RCC 7860 (cell line): Measurements from ENCODE around the gene UBXN1.
A peak's percentile ranks its signal among the peaks of the same experiment; 100 is the strongest.
"Not testable (repeated sequence)": the region's sequence is repeated elsewhere in the genome, so short reads cannot be mapped to it uniquely, and the experiment has no call there.

Source experiments
- DNase-seq: peaks from one replicate; pipeline ENCODE4 v3.0.0-alpha.2; 2015; ENCODE audit warnings: low spot score
- FAIRE-seq: peaks from 2 replicates; lab custom pipeline; 2012; peaks lifted over from hg19 to GRCh38; lab: Jason Lieb, UNC

UBXN1 gene

DNA sequence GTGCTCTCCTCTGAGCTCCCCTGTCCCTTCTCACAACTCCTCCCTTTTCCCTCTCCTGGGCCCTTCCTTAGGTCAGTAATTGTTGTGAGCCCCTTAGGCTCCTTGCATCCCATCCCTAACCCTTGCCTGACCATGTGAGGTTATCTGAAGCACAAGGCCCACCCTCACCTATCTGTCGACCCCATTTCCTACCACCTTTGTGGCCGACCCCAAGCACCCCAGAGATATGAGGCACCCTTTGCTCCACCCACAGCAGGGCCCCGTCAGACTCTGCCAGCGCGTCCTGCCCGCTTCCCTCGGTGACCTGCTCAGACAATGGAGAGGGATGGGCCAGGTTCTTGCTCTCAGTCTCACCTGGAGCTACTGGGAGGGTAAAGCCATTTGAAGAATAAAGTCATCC lies 29.9 kb upstream of the UBXN1 start:
- DNase-seq = no peak
- no peak for FAIRE-seq

DNA sequence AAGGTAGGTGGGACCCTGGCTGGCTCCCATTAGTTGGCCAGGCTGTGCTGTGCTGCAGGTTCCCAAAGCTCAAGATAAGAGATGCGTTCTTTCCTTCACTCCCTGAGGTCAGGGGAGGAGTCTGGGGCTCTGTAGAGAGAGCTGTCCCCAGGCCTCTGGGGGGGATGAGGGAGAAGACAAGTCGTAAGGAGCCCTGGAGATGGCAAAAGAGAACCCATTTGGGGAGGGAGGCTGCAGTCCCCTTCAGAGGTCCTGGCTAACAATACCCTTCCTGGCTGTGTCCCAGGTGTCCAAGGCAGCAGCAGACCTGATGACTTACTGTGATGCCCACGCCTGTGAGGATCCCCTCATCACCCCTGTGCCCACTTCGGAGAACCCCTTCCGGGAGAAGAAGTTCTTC lies 29.5 kb upstream of the UBXN1 start:
- no peak for DNase-seq

DNA sequence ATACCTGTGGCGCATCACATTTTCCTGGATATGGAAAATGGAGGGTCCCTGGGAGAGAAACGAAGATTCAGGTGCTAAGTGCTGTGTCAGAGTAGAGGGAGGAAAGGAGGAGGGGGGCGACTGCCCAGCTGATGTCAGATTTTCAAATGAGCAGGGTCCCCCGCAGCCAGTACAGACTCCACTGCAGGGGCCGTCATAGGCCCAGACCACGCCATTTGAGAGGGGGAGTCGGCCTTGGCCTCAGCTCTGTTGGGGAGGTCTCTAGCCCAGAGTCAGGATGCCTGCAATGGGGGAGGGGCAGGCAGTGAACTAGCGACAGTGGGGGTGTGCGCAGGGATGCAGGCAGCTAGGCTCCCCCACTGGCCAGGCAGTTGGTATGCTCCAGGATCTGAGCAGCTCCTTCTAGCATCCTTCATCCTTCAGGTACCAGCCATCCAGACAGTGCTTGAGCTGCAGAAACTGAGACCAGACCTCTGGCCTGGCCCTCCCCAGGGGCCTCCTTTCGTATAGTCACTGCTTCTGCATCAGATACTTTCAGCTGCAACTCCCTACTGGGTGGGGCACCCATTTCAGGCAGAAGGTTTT lies 28.5 kb upstream of the UBXN1 start, which contains the start of the genes BSCL2 and GNG3:
BSCL2 (minus strand) TSS at position 148 of the 585 bp plus-strand sequence. CDS start 229 bp downstream, outside the sequence.
GNG3 (plus strand) TSS at position 400 of the 585 bp plus-strand sequence. CDS start 620 bp downstream, outside the sequence.
- FAIRE-seq (no peak), DNase-seq (no peak)

More for the DNA sequence above, 29.5 kb upstream of the UBXN1 start:
- FAIRE-seq = no peak

DNA sequence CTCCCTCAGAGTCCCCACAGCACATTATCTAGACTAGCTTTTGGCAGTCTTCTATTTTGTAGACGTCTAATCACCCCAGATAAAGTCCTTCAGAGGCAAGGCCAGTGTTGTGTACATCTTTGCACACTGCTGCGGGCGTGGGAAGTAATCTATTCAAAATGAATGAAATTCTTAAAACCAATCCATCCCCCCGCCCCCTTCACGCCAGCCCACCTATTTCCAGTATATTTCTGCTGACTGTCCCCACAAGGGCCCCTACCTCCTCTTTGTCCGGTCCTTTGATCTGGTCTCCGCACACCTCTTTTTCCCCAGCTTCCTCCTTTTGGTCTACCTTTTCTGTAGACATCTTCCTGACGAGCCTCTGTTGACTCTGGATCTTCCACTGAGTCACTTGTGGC lies 28.0 kb upstream of the UBXN1 start:
- FAIRE-seq = no peak

DNA sequence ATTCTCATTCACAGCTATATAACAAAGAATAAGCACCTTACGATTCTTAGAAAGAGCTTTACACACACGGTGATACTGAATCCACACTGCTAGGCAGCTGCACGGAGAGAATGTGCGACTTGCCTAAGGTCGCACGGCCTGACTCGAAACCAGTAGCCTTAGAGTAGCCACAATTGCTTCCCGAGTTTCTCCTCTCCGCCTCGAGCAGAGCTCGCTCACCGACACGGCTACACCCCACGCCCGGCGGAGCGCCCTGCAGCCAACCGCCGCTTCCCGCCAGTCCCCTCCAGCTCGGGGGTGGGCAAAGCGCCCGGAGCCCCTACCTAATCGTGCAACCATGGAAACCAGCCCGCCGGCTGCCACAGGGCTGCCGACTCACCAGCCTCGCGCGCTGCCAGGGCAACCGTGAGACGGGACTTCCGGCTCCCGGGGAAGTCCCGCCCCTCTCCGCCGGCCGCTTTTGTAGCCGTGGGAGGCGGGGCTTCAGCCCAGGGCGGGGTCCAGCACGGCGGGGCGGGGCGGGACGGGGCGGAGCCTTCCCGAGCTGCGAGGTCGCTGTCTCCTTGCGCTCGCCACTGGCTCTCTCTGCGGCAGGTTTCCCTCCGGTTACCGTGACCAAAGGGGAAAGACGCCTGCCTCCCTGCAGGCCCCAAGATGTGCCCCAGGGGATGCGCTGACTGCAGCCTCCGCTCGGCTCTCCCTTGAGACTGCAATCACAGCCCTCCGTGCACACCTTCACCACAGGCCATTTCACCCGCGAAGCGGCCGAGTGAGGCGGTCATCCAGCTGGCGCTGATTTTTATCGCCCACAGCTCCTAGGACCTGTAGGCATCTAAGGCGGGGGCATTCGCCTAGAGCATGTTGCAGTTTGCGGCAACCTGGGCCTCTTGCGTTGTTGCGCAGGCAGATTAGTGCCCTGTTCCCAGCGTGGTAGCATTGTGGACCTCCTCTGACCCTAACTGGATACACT lies 27.3 kb upstream of the UBXN1 start:
- FAIRE-seq (no peak), DNase-seq (peak; percentile 85)

More for the DNA sequence above, 28.0 kb upstream of the UBXN1 start:
- DNase-seq = no peak

DNA sequence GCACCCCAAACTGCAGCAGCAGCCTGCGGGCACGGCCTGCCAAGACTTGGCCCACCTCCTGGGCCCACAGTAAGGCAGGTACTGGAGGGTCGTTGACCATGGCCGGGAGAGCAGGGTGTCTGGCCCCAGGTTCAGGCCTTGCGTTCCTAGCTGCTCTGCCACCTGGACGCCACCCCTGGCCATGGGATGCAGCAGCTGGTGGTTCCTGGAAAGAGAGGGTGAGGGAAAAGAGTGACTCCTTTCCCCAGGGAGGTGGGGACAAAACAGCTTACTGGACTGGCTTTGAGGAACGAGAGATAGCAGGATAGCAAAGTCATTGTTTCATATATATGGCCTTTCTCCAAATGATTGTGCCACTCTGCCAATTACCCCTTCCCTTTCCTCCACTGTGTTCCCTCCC lies 26.5 kb upstream of the UBXN1 start:
- DNase-seq (no peak), FAIRE-seq (no peak)

DNA sequence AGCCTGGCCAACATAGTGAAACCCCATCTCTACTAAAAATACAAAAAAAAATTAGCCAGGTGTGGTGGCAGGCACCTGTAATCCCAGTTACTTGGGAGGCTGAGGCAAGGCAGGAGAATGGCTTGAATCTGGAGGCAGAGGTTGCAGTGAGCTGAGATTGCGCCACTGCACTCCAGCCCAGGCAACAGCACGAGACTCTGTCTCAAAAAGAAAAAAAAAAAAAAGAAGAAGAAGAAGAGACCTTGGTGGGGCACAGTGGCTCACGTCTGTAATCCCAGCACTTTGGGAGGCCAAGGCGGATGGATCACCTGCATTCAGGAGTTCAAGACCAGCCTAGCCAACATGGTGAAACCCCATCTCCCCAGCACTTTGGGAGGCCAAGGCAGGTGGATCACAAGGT lies 25.0 kb upstream of the UBXN1 start:
- DNase-seq, FAIRE-seq: not testable (repeated sequence)

DNA sequence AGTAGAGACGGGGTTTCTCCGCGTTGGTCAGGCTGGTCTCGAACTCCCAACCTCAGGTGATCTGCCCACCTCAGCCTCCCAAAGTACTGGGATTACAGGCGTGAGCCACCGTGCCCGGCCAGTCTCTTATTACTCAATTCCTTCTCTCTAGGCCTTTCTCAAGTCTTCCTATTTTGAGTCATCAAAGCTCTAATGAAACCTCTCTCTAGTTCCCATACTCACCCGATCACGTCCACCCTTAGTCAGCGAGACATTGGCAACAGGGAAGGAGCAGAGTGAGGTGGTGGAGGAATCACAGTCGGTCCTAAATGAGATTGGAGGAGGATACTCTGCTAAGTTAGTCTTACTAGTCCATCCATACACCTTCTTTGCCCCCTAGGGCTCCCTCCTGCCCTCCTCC lies 23.4 kb upstream of the UBXN1 start:
- no peak for DNase-seq
- FAIRE-seq = no peak

DNA sequence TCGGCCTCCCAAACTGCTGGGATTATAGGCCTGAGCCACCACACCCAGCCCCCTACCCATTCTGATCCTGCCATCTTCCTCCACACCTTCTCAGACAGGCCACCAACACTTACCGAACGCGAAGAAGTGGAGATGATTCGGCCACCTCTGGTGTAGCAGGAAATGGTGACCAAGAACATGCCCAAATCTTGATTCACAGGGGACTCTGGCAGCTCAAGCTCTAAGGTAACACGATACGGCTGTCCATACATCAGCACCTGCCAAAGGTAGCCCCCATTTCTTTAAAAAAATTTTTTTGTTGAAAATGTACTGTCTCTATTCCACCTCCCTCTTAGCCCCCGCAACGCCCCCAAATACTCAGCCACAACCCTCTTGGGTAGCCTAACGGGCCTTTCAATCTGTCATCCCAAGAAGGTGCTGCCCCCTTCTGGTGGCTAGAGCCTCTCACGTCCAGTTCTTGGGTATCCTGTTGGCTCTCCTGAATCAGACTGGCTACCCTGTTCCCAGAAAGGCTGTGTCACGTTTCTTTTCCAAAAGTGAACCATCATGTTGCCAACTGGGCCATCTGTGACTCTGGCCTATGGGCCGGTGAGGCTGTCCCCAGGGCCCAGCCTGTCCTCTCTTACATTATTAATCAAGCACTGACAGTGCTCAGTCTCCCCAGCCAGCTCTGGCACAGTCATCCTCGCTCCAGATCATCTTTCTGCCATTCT lies 15.7 kb upstream of the UBXN1 start:
- FAIRE-seq (no peak), DNase-seq (peak; percentile 29)

DNA sequence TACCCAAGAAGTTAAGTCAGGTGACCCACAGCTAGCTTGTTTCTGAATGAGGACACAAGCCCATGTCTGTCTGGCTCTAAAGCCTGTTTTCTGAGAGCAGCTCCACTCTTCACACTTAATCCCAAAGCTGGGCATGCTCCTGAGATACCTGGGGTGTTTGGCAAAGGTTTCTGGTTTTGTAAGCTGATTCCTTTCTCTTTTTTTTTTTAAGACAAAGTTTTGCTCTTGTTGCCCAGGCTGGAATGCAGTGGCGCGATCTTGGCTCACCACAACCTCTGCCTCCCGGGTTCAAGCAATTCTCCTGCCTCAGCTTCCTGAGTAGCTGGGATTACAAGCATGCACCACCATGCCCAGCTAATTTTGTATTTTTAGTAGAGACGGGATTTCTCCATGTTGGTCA lies 14.8 kb upstream of the UBXN1 start:
- FAIRE-seq, DNase-seq: not testable (repeated sequence)

DNA sequence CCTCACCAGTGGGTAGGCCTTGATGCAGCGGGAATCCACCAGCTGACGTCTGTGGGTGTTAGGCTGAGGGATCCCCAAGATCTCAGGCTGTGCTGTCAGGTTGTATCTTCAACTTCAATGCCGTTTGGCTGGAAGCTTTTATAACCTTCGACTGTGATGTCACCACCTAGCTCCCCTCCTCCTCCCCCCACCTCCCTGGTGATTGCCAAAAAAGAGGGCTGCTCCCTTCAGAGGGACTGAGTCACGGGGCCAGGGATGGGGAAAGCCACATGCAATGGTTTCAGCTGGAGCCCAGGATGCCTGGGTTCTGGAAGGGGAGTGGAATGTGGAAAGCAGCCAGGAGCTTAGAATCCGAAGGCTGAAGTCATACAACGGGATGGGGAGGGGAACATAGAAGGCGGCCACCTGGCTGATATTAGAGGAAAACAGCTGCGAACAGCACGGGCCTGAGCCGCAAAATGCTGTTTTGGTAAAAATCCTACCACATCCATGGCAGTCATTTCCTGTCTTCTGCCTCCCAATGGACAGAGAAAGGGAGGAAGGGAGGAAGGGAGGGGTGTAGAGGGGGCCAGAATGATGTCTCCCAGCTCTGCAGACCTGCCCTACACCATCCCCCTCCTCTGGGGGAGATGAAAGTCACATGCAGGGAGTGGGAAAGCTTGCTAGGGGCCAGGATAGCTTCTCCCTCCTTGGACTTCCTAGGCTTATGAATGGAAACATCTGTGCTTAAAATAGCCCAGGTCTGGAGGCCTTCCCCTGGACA lies 10.7 kb upstream of the UBXN1 start, which contains the start of gene LRRN4CL:
LRRN4CL (minus strand) TSS at position 110 of the 763 bp plus-strand sequence. CDS start 1,022 bp downstream, outside the sequence.
- DNase-seq = no peak
- FAIRE-seq = no peak

DNA sequence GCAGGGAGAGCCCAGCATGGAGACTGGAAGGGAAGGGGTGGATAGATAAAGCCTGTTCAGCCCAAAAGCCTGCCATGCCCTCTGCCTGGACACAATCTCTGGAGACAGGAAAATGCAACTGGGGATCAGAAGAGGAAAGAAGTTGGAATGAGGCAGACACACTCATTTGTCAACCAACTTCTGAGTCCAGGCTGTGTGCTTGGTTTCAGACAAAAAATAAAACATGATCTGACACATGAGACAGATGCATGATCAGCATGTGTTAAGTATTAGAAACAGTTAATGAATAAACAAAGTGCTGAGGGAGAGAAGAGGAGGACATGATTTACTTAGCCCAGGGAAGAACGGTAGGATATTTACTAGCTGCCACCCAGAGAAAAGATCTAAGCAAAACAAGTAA lies 9.6 kb upstream of the UBXN1 start:
- no peak for FAIRE-seq
- DNase-seq = no peak

DNA sequence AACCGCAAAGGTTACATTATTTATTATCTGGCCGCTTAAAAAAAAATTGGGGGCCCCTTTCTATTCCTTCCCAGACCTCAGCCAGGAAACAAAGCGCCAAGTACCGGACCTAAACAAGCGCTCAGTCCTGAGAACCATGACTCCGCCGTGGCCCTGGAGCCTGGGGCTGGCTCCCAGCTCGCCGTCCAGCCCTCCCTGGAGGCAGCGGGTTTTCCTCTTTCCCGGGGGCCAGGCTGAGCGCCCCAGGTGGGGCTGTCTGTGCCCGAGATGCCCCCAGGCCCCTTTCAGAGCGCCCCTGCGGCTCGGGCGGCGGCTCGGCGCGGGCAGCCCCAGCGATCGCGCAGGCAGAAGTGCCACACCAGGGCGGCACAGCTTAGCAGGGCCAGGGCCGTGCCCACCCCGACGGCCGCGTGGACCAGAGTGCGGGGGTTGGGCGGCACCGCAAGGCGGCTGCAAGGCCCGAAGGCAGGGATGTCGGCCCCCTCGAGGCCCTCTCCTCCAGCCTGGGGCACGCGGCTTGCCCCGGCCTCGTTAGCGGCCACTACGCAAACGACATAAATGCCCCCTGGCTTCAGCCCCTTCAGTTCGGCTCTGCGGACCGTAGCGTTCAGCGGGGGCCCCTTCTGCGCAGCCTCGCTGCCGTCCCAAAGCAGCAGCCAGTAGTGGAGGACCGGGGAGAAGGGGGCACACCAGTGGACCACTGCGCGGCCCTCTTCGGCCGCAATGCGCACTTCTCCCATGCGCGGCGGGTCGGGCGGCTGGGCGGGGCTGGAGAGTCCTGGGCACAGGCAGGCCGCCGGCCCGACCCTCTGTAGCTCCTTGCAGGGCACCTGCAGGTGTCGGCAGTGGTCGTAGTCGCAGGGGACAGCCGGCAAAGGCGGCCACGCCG lies 8.9 kb upstream of the UBXN1 start:
- DNase-seq = no peak

DNA sequence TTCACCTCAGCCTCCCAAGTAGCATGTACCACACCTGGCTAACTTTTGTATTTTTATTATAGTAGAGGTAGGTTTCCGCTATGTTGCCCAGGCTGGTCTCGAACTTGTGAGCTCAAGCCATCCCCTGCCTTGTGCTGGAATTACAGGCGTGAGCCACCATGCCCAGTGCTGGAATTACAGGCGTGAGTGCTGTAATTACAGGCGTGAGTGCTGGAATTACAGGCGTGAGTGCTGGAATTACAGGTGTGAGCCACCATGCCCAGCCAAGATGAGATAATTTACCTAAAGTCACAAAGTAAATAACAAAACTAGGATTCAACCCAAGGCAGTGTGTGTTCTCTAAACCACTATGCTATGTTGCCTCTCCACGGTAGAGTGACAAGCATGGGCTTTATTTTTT lies 3.6 kb upstream of the UBXN1 start:
- DNase-seq (no peak), FAIRE-seq (no peak)

More for the DNA sequence above, 8.9 kb upstream of the UBXN1 start:
- FAIRE-seq = no peak

DNA sequence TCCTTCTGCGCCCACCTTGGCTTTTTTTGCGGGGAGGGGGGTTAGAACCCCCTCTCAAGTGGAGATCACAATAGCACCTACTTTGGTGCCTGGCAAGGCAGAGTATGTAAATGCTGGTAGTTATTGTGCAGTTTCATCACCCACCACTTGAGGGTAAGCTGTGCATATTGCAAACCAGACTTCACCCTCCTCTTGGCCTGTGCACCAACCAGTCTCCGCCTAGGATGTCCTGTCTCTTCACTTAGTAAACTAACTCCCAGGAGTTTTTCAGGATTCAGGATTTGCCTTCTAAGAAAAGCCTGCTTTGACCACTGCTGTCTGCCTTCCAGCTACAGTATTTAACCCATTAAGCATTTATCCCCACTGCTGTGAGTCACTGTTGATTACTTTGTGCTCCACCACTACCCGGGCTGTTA lies 2.0 kb upstream of the UBXN1 start:
- FAIRE-seq (no peak), DNase-seq (peak; percentile 41)

DNA sequence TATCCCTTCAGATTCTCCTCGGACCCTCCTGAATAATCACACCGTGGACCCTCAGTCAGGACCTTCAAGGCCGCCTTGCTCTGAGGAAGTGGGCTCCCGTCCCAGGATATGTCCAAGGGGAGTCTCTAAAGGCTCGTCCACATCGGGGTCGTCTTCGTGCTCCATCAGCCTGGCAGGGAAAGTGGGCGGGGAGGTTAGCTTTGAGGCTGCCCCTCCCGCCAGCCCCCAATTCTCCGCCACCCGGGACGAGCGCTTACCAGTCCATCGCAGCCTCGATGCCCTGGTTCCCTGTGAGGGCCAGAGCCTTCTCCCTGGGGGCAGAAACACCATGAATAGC lies 472 bp downstream of the UBXN1 start:
- no peak for DNase-seq
- no peak for FAIRE-seq

DNA sequence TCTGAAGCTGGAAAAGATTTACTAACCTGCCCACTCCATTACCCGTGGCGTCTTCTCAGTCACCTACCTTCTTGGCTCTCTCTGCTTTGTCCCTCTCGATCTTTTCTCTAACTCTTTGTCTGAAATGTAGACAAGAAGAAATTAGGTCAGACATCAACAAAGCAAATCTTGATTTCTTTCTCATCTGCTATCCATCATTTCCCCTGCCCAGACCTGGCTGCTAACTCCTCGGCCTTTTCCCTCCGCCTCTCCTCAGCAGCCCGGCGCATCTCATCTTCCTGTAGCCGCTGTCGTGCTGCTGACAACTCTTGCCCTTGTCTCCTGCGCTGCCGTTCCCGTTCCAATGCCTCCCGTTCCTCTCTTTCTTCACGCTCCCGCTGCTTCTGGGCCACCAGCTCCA lies 1.2 kb downstream of the UBXN1 start:
- no peak for DNase-seq
- no peak for FAIRE-seq

DNA sequence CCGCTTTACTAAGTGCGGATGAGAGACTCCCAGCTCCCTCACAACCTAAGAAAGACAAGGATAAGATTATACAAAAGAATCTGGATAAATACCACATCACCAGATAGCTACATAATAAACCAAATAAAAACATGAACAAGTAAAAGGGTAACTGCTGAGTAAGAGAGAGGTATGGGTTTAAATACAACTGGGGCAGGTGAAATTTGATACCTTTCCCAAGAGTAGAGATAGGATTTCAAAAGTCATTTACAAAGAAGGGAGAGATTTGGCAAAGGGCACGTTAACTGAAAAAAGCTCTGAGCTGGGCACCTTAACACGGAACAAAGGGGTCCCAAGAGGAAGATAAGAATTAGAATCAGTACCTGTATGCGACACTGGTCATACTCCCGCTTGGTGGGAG lies 1.7 kb downstream of the UBXN1 start:
- FAIRE-seq (no peak), DNase-seq (no peak)

DNA sequence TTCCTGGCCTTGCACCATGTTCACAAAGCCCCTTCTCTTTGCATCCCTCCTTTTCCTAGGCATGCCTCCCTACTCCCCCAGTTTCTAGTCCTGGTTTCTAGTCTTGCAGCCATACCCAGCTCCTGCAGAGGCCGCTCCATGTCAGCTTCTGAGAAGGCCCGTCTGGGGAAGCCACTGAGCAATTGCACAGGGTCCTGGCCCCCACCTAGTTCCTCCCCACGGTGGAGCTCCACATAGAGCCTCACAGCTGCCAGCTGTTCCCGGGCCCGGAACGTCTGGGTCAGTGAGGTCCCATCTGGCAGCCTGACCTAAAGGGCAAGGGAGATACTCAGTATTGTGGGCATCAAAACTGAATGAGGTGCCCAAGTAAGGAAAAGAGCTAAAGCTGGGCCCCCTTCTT lies 2.2 kb downstream of the UBXN1 start:
- FAIRE-seq (no peak), DNase-seq (no peak)
